IMR-90 (cell line): Measurements from ENCODE around the gene PIP.
"Not testable (repeated sequence)": the region's sequence is repeated elsewhere in the genome, so short reads cannot be mapped to it uniquely, and the experiment has no call there.

ENCODE experiments used
- CEBPB ChIP-seq: IDR thresholded peaks from 2 replicates; pipeline ENCODE4 v1.6.1; 2012; ENCODE audit warnings: low read depth, low read length, improper control_type of control experiment
- CHD1 ChIP-seq: IDR thresholded peaks from 2 replicates; pipeline ENCODE4 v1.6.1; 2012; ENCODE audit warnings: low read depth, low read length, improper control_type of control experiment
- FOS ChIP-seq: fragments of 150-350 bp; IDR thresholded peaks from 2 replicates; pipeline ENCODE4 v1.6.1; 2016; ENCODE audit warnings: low read depth, low read length
- MAFK ChIP-seq: IDR thresholded peaks from 2 replicates; pipeline ENCODE4 v1.6.1; 2012; ENCODE audit warnings: low read depth, low read length, improper control_type of control experiment
- POLR2A ChIP-seq: IDR thresholded peaks from 2 replicates; pipeline ENCODE4 v1.6.1; 2012; ENCODE audit warnings: mild to moderate bottlenecking, low read depth, low read length
- RAD21 ChIP-seq: IDR thresholded peaks from 2 replicates; pipeline ENCODE4 v1.6.1; 2012; ENCODE audit warnings: low read length, improper control_type of control experiment
- RCOR1 ChIP-seq: IDR thresholded peaks from 2 replicates; pipeline ENCODE4 v1.6.1; 2012; ENCODE audit warnings: mild to moderate bottlenecking, low read length, improper control_type of control experiment; ENCODE audit not compliant: insufficient replicate concordance
- RFX5 ChIP-seq: IDR thresholded peaks from 2 replicates; pipeline ENCODE4 v1.8.0; 2012; ENCODE audit warnings: low read depth, mild to moderate bottlenecking, low read length, moderate library complexity
- TF ChIP-seq, protein P1 (sequence below): conservative IDR thresholded peaks from 2 replicates; pipeline ENCODE4 v1.5.1; 2012; ENCODE audit warnings: mild to moderate bottlenecking, low read depth, low read length, improper control_type of control experiment
- TF ChIP-seq, protein P2 (sequence below): fragments of 150-350 bp; IDR thresholded peaks from 2 replicates; pipeline ENCODE4 v1.6.1; 2017; ENCODE audit warnings: mild to moderate bottlenecking, antibody characterized with exemption, low read length, low read depth

DNA sequence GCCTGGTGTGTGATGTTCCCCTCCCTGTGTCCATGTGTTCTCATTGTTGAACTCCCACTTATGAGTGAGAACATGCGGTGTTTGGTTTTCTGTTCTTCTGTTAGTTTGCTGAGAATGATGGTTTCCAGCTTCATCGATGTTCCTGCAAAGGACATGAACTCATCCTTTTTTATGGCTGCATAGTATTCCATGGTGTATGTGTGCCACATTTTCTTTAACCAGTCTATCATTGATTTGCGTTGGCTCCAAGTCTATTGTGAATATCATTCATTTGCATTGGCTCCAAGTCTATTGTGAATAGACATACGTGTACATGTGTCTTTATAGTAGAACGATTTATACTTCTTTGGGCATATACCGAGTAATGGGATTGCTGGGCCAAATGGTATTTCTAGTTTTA, 18.8 kb downstream of the PIP start:
- not testable (repeated sequence) for TF ChIP-seq CEBPB, FOS, RFX5, POLR2A, RCOR1, CHD1, RAD21, MAFK
- TF ChIP-seq, protein P1, sequence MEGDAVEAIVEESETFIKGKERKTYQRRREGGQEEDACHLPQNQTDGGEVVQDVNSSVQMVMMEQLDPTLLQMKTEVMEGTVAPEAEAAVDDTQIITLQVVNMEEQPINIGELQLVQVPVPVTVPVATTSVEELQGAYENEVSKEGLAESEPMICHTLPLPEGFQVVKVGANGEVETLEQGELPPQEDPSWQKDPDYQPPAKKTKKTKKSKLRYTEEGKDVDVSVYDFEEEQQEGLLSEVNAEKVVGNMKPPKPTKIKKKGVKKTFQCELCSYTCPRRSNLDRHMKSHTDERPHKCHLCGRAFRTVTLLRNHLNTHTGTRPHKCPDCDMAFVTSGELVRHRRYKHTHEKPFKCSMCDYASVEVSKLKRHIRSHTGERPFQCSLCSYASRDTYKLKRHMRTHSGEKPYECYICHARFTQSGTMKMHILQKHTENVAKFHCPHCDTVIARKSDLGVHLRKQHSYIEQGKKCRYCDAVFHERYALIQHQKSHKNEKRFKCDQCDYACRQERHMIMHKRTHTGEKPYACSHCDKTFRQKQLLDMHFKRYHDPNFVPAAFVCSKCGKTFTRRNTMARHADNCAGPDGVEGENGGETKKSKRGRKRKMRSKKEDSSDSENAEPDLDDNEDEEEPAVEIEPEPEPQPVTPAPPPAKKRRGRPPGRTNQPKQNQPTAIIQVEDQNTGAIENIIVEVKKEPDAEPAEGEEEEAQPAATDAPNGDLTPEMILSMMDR = not testable (repeated sequence)
- TF ChIP-seq, protein P2, sequence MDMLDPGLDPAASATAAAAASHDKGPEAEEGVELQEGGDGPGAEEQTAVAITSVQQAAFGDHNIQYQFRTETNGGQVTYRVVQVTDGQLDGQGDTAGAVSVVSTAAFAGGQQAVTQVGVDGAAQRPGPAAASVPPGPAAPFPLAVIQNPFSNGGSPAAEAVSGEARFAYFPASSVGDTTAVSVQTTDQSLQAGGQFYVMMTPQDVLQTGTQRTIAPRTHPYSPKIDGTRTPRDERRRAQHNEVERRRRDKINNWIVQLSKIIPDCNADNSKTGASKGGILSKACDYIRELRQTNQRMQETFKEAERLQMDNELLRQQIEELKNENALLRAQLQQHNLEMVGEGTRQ = not testable (repeated sequence)
